GM23248 (cell line): Measurements from ENCODE around the gene SLC22A2.

Experiments used
- EZH2 ChIP-seq: fragments of 200-600 bp; sonication (generic); IDR thresholded peaks from 2 replicates; pipeline ENCODE4 v1.6.1; 2018; ENCODE audit warnings: antibody characterized with exemption, mild to moderate bottlenecking; ENCODE audit not compliant: insufficient read depth, poor library complexity, severe bottlenecking
- EZH2phosphoT487 ChIP-seq: fragments of 200-600 bp; sonication (generic); IDR thresholded peaks from 2 replicates; pipeline ENCODE4 v1.6.1; 2018; ENCODE audit warnings: antibody characterized with exemption, moderate library complexity, mild to moderate bottlenecking, low read depth; ENCODE audit not compliant: insufficient read depth

- TF ChIP-seq EZH2phosphoT487 = no peak
- TF ChIP-seq EZH2 = no peak
Observed at GRCh38 chr6:160203076-160203475, 55.5 kb downstream of the SLC22A2 start.
